KBM-7 (cell line): ENCODE data around the gene EXOC1L.

Experiments
- DNase-seq: peaks from one replicate; pipeline ENCODE4 v3.0.0-alpha.2; 2015
- in situ Hi-C: fragments of 300-500 bp; cut with MboI; formaldehyde crosslinking; loops from 2 replicates; pipeline ENCODE4 v1.14.3; 2020; ENCODE audit warnings: low sequenced_read_pairs, low pct_unique_long_range_greater_than_20kb, mixed read lengths

Gene EXOC1L

GRCh38 chr4:55871299-55871800 lies 51.8 kb downstream of the EXOC1L start:
- in situ Hi-C loops, result no loop called here

GRCh38 chr4:55874831-55875230 lies 55.2 kb downstream of the EXOC1L start:
- in situ Hi-C loops, result no loop called here
- no peak for DNase-seq

More at GRCh38 chr4:55871299-55871800, 51.8 kb downstream of the EXOC1L start:
- no peak for DNase-seq

DNA sequence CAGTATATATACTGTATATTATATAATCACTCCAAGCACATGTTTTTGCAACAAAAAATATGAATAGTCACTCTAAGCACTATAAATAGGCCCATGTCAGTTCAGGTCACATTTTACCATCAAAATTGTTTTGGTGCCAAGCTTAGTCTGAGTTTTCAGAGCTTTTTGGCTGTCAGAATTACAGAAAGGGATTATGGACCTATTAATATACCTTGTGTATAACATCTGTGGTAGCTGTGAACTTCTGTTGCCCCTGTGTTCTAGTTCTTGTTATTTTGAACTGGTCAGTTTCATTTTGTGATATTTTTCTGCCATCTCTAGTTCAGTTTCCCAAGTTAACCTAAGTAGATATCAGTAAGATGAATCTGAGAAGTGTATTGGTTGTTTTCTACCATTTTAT lies 56.8 kb downstream of the EXOC1L start:
- no peak for DNase-seq
- in situ Hi-C loops, result no loop called here

GRCh38 chr4:55879224-55879623 lies 59.6 kb downstream of the EXOC1L start:
- no peak for DNase-seq
- in situ Hi-C loops, result no loop called here

DNA sequence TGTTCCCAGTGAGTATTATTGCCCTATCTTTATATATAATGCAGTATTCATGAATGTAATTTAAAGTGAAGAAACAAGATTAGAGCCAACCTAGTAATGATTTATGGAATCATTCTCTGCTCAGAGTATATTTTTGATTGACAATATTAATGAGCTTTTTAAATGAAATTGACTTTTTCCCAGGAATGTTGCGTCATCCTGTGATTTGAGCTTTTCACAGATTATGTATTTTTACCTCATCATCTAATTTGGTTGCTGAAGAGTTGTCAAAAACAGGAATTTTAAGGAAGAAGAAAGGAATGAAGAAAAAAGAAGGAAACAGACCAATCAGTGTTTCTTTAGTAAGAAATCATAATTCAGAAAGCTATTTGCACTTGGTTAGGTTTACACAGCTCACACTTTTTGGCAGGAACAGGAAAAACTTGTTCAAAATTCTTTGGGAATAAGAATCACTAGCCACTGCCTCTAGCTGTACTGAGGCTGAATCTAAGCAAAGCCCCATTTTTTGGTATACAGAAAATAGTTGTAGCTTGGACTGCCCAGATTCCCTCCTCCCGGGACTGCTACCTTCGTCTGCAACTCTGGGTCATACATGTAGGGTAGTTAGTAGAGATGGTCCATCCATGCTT lies 61.2 kb downstream of the EXOC1L start:
- DNase-seq, result no peak
- in situ Hi-C loops, result no loop called here

GRCh38 chr4:55884093-55884850 lies 64.7 kb downstream of the EXOC1L start:
- in situ Hi-C loops, result no loop called here
- no peak for DNase-seq

DNA sequence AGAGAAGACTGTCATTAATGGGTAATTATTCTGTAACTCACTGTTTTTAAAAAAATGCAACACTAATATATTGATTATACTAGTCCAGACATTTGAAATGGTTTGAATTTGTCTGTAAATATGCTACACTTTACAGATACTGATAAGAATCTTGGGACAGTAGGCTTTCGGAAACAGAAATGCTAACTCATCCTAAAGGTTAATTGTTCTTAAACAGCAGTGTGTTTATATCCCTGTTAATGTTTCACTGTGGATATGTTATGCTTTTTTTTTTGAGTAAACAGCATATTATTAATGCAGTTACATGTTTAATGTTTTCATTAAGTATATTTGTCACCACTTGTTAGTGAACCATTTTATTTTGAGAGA lies 65.2 kb downstream of the EXOC1L start:
- in situ Hi-C loops, result no loop called here

More for the DNA sequence above, 65.2 kb downstream of the EXOC1L start:
- DNase-seq, result no peak
